RPMI8226 (cell line): Measurements from ENCODE around the gene MRPL27.

Experiments used
- DNase-seq: peaks from one replicate; pipeline ENCODE4 v3.0.0-alpha.2; 2015

MRPL27 gene

DNA sequence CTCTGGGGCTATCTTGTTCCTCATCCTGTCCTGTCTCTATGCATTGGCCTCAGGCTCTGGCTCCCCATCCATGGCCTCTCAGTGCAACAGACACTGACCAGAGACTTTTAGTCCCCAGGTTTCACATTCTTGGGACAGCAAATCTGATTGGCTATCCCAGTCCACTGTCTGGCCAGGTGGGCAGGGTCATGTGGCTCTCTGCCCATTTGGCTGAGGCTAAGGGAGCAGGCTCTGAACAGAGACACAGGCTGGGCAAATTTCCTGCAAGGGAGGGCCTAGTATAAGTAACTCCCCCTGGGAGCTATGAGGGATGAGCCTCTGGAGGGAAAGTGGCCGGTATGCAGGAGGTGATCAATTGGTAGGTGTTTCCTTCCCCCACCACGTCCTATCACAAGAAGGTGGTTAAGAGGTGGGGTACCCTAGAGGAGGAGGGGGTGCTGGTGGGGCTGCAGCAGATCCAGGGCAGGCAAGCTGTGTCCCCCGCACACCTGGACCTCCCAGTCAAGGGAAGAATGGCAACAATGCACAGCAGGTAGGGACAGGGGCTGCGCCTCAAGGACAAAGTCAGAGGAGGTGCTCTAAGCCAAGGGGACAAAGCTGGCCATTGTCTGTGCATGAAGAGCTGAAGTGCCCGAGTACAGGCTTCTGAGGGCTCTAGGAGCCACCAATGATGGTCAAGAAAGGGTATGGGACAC is 13.8 kb downstream of the MRPL27 start:
- DNase-seq = no peak

DNA sequence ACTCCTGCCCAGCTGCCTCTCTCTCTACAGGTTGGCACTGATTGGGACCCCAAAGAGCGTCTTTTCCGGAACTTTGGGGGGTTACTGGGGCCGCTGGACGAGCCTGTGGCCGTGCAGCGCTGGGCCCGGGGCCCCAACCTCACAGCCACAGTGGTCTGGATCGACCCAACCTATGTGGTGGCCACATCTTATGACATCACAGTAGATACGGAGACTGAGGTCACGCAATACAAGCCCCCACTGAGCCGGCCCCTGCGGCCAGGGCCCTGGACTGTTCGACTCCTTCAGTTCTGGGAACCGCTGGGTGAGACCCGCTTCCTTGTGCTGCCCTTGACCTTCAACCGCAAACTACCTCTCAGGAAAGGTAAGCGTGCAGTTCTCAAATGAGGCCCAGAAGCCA is 14.8 kb downstream of the MRPL27 start:
- no peak for DNase-seq

DNA sequence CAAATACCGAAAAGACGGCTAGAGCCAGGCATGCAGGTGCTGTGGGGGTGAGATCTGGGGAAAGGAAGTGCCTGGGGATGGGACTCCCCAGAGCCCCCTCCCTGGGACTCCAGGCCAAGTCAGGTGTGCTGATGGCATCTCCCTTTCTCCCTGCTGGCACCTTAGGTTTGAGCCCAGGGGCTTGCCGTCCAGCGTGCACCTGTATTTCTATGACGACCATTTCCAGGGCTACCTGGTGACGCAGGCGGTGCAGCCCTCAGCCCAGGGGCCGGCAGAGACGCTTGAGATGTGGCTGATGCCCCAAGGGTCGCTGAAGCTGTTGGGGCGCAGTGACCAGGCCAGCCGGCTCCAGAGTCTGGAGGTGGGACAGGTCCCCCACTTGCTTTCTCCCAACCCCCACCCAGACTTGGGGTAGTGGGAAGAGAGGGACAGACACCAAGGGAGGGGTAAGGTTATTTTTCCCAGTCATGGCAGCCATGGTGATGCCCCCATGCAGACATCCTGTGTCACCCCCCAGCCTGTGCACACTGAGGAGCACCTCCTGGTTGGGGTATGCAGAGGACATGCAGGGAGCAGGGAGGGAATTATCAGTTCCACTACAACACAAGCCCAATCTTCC is 16.0 kb downstream of the MRPL27 start:
- no peak for DNase-seq

- DNase-seq = no peak
These were observed 16.6 kb downstream of the MRPL27 start for GRCh38 chr17:50356418-50356817.

GRCh38 chr17:50355701-50356341 is 17.2 kb downstream of the MRPL27 start:
- DNase-seq = no peak

GRCh38 chr17:50355336-50355700 is 17.7 kb downstream of the MRPL27 start:
- DNase-seq = no peak

GRCh38 chr17:50354776-50355175 is 18.2 kb downstream of the MRPL27 start:
- no peak for DNase-seq

DNA sequence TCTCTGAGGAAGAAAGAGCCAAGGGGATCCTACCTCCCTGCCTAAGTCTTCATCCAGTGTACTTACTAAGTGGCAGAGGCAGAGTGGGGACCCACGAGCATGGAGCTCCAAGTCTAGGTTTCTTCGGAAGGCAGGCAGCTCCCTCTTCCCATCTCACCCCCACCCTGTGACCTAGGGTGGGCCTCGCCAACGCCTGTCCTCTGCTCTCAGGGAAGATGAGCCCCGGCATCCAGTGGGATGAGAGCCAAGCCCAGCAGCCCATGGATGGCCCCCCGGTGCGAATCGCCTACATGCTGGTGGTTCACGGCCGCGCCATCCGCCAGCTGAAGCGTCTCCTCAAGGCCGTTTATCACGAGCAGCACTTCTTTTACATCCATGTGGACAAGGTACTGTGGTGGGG is 18.8 kb downstream of the MRPL27 start:
- no peak for DNase-seq

GRCh38 chr17:50353600-50354195 is 19.3 kb downstream of the MRPL27 start:
- no peak for DNase-seq

GRCh38 chr17:50352693-50353599 is 20.0 kb downstream of the MRPL27 start:
- no peak for DNase-seq

DNA sequence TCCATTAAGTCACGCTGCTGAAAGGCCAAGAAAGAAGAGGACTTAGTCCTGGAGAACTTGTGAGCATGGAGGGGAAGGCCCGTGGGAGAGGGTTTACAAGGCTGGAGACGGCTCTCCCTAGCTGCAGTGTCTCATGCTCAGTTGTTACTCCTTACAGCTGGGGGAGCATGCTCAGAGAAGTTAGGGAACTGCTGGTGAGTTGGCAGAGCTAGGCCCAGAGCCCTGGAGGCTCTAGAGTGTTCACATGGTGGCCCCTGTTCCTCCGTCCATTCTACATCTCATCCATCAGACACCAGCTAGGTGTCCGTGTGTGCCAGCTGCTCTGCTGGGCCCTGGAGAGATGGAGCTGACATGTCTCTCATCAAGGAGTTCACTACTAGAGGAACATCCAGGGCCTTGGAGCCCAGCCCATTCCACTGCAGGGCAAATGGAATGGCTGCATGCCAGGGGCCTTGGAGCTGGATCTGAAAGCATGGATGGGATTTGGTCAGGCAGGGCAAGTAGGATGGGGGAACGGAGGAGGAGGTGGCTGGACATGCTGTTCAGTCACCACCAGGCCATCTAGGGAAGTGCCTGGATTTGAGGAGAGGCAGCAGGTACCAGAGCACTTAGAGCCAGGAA is 20.8 kb downstream of the MRPL27 start:
- no peak for DNase-seq

DNA sequence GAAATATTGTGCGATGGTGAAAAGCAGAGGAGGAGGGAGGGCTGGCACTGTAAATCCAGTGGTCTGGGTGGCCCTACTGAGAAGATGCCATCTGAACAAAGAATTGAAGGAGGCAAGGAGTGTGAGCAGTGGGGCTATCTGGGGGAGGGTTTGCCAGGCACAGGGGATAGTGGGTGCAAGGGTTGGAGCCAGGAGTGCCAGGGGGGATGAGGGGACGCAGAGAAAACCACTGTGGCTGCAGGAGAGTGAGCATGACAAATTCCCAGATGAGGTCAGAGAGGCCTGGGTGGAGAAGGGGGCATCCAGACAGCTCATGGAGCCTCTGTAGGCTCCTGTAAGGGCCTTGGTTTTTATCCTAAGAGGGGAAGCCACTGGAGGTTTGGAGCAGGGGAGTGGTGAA is 22.3 kb downstream of the MRPL27 start:
- DNase-seq = no peak

GRCh38 chr17:50349243-50349600 is 23.8 kb downstream of the MRPL27 start:
- DNase-seq = no peak

DNA sequence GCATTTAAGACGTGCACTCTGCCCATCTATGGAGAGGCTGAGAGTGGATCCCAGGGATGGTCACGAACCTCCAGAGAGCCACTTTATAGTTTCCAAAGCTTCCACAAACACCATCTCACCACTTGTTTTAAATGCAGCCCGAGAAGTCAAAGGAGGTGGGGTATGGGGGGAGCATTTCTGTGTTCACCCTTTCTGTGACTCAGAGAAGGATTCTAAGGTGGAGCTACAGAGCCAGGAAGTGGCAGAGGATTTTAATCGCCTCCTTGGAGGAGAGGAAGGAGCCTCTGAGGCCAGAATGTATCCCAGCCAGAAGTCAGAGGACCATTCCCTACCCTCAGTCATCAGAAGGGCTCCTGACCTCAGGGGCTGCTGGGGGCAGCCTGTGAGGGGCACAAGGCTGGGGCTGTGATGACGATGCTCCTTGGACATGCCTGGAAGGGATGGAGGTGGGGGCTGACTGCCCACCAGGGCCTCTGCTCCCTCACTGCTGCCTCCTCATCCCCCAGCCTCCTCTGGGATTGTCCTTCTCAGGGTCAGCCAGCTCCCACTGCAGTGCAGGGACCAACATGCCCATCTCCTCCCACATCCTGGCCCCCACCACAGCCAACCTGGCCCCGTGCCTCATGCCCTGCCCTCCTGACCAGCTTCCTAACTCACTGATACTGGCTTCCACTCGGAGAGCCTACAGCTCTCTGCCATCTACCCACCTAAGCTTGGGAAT is 24.3 kb downstream of the MRPL27 start:
- DNase-seq = no peak

GRCh38 chr17:50347894-50348291 is 25.1 kb downstream of the MRPL27 start:
- no peak for DNase-seq

GRCh38 chr17:50347117-50347893 is 25.7 kb downstream of the MRPL27 start:
- no peak for DNase-seq

DNA sequence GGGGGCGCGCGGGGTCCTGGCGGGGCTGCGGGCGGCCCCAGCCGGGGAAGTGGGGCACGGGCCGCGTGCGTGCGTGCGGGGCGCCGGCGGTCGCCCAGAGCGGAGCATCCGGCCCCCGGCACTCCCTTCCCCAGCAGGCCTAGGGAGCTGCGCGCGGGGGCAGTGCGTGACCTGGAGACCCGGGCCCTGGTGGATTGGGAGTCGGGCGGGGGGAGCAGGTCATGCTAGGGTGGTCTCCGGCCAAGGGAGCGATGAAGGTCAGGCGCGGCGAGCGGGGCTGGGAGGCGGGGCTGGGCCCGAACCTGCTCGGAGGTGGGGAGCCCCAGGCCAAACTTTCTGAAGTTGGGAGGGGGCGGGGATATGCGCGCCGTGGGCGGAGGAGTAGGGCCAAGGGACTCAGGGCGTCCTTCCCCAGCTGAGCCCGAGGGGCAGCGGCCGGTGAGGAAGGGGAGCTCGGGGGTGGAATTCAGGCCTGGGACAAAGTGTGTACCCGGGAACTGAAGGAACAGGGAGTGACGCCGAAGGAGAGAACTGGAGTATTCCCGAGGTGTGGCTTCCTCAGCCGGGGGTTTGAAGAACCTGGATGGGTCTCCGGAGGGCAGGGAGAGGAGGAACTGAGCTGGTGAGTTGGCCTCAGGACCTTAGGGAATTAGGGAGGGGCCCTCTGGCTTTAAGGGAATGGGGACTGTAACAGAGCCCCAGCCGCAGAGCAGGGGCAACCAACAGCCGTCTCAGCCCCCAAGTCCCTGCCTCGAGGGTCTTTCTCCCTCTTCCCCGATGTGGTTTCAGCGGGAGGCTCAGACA is 26.5 kb downstream of the MRPL27 start:
- DNase-seq = peak; percentile 56

- peak; percentile 93 for DNase-seq
These were observed 27.3 kb downstream of the MRPL27 start, which contains the start of gene XYLT2 for GRCh38 chr17:50345432-50346312. Gene XYLT2, plus strand, starts transcription at chr17:50346126. Its CDS starts 15 bp downstream, at chr17:50346141.
